ENCODE measurements around the gene SUMF2.
"Not testable (repeated sequence)": the region's sequence is repeated elsewhere in the genome, so short reads cannot be mapped to it uniquely, and the experiment has no call there.

Gene SUMF2

GRCh38 chr7:56063882-56064625 is at the start of gene SUMF2:
Gene SUMF2, plus strand, starts transcription at chr7:56064286. Its CDS starts 26 bp downstream, at chr7:56064312.
- in situ Hi-C loops (cut with MboI; ENCODE audit: low sequenced_read_pairs): no loop called here

DNA sequence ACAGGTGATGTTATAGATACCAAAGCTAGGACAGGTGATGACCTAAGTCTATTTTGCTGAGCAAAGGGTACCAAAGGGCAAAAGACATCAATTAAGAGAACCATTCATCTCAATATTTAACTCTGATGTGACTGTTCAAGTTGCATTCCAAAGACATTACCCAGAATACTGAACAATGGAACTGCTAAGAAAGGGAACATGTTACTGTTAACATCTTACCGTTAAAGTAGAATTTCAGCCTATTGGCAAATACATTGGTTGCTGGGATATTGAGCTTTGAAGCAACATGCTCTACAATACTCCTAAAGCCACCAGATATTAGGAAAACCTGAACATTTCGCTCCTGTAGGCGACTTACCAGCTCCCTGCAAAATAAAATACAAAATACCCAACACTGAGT is 47.1 kb upstream of the SUMF2 start:
- in situ Hi-C loops (cut with MboI; ENCODE audit: low sequenced_read_pairs): not testable (repeated sequence)

- in situ Hi-C loops (cut with MboI; ENCODE audit: low sequenced_read_pairs): no loop called here
These were observed 44.6 kb upstream of the SUMF2 start for GRCh38 chr7:56019501-56019900.

GRCh38 chr7:56023500-56023899 is 40.6 kb upstream of the SUMF2 start:
- in situ Hi-C loops (cut with MboI; ENCODE audit: low sequenced_read_pairs): no loop called here

DNA sequence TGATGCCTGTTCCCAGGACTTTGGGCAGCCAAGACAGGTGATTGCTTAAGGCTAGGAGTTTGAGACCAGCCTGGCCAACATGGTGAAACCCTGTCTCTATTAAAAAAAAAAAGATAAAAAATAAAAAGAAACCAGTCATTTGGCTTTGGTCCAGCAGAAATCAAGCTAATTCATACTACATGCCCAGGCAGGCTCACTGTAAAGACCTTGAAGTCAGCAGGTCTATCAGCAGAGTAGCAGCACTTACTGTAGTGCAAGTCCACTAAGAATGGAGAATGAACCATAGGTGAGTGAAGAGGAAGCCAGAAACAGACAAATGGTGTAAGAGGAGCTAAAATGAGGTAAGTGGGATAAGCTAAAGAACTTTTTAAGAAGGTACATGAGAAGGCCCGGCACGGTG is 37.5 kb upstream of the SUMF2 start:
- in situ Hi-C loops (cut with MboI; ENCODE audit: low sequenced_read_pairs): no loop called here

GRCh38 chr7:56028942-56029630 is 35.0 kb upstream of the SUMF2 start:
- in situ Hi-C loops (cut with MboI; ENCODE audit: low sequenced_read_pairs): no loop called here

GRCh38 chr7:56030340-56030739 is 33.7 kb upstream of the SUMF2 start:
- in situ Hi-C loops (cut with MboI; ENCODE audit: low sequenced_read_pairs): no loop called here

- in situ Hi-C loops (cut with MboI; ENCODE audit: low sequenced_read_pairs): not testable (repeated sequence)
These were observed 32.5 kb upstream of the SUMF2 start for GRCh38 chr7:56031556-56031955.

- in situ Hi-C loops (cut with MboI; ENCODE audit: low sequenced_read_pairs): not testable (repeated sequence)
These were observed 31.5 kb upstream of the SUMF2 start for GRCh38 chr7:56032578-56032977.

GRCh38 chr7:56033671-56034432 is 30.2 kb upstream of the SUMF2 start:
- in situ Hi-C loops (cut with MboI; ENCODE audit: low sequenced_read_pairs): no loop called here

GRCh38 chr7:56040730-56041129 is 23.4 kb upstream of the SUMF2 start:
- in situ Hi-C loops (cut with MboI; ENCODE audit: low sequenced_read_pairs): no loop called here

- in situ Hi-C loops (cut with MboI; ENCODE audit: low sequenced_read_pairs): not testable (repeated sequence)
These were observed 18.3 kb upstream of the SUMF2 start for GRCh38 chr7:56045758-56046157.

DNA sequence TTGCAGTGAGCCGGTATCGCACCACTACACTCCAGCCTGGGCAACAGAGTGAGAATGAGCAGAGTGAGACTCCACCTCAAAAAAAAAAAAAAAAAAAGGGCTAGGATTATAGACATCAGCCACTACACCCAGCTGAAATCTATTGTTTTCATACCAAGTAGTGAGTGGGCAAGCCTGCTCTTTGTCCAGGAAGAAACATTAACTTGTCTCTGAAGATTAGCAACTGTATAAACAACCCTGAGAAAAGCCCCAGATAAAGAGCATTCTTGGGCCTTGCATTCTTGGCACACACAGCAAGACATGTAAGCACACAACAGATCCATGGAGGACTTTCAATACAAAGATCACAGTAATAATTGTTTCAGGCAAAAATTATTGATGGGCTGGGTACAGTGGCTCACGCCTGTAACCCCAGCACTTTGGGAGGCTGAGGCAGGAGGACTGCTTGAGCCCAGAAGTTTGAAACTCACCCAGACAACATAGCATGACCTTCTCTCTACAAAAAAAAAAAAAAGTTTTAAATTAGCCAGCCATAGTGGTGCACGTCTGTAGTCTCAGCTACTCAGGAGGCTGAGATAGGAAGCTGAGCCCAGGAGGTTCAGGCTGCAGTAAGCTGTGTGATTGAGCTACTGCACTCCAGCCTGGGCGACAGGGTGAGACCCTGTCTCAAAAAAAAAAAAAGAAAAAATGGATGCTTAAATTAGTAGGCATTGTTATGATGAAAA is 17.2 kb upstream of the SUMF2 start:
- in situ Hi-C loops (cut with MboI; ENCODE audit: low sequenced_read_pairs): no loop called here

- in situ Hi-C loops (cut with MboI; ENCODE audit: low sequenced_read_pairs): not testable (repeated sequence)
These were observed 16.5 kb upstream of the SUMF2 start for GRCh38 chr7:56047446-56048116.

GRCh38 chr7:56048245-56048644 is 15.8 kb upstream of the SUMF2 start:
- in situ Hi-C loops (cut with MboI; ENCODE audit: low sequenced_read_pairs): no loop called here

DNA sequence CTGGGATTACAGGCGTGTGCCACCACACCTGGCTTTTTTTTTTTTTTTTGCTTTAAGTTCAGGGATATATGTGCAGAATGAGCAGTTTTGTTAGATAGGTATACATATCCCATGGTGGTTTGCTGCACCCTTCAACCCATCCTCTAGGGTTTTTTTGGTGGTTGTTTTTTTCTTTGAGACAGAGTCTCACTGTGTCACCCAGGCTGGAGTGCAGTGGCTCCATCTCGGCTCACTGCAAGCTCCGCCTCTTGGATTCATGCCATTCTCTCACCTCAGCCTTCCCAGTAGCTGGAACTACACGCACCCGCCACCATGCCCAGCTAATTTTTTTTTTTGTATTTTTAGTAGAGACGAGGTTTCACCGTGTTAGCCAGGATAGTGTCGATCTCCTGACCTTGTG is 15.3 kb upstream of the SUMF2 start:
- in situ Hi-C loops (cut with MboI; ENCODE audit: low sequenced_read_pairs): not testable (repeated sequence)

- in situ Hi-C loops (cut with MboI; ENCODE audit: low sequenced_read_pairs): no loop called here
These were observed 13.1 kb upstream of the SUMF2 start for GRCh38 chr7:56051053-56051338.

GRCh38 chr7:56051339-56052191 is 12.5 kb upstream of the SUMF2 start, which contains the start of the genes CCT6A and PSPH:
Gene CCT6A, plus strand, starts transcription at chr7:56051765. Its CDS starts 84 bp downstream, at chr7:56051849.
Gene PSPH, minus strand, starts transcription at chr7:56051444. Its CDS starts 30,232 bp downstream, at chr7:56021212.
- in situ Hi-C loops (cut with MboI; ENCODE audit: low sequenced_read_pairs): no loop called here

DNA sequence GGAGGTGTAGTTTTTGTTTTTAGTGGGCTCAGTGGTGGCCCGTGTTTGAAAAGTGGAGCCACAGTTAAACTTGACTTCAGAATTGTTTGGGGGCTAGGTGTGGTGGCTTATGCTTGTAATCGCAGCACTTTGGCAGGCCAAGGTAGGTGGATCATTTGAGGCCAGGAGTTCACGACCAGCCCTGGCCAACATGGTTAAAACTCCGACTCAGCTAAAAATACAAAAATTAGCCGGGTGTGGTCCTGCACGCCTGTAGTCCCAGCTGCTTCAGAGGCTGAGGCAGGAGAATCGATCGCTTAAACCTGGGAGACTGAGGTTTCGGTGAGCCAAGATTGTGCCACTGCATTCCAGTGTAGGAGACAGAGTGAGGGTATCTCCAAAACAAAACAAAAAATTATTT is 10.7 kb upstream of the SUMF2 start:
- in situ Hi-C loops (cut with MboI; ENCODE audit: low sequenced_read_pairs): no loop called here

DNA sequence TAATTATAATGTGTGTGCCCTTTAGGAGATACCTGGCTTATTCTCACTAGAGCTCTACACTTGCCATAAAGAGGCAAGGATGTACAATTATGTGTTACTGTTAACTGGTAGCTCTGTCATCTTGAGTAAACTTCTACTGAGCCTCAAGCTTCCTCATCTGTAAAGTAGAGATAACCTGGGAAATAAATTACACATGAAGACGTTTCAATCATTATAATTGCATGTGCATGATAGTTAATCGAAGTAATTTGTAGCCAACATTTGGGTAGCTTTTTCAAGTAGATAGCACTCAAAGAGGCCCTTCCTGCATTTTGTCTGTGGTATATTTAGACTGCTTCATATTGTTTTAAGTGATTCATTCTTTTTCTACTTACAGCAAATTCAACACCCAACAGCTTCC is 10.1 kb upstream of the SUMF2 start:
- in situ Hi-C loops (cut with MboI; ENCODE audit: low sequenced_read_pairs): no loop called here
